Measurements from ENCODE around the gene TEAD2.
A peak's percentile ranks its signal among the peaks of the same experiment; 100 is the strongest.

The TEAD2 gene

GRCh38 chr19:49362048-49362928, at the start of gene TEAD2:
TEAD2 (minus strand) TSS chr19:49362416; CDS start chr19:49360075, 2,341 bp downstream.
- H3K4me3 ChIP-seq (replicated peaks; ENCODE audit: low read depth, low read length): peak within 1 kb of the TSS; percentile 96
- no peak for TF ChIP-seq CTCF (IDR thresholded peaks at IDR 0.05; ENCODE audit: low read length, missing control alignments)
- DNase-seq (ENCODE audit: low read depth): peak; percentile 50

GRCh38 chr19:49411681-49412326, 49.6 kb upstream of the TEAD2 start:
- H3K4me3 ChIP-seq (replicated peaks; ENCODE audit: low read depth, low read length): no peak overlapping the region
- TF ChIP-seq CTCF (IDR thresholded peaks at IDR 0.05; ENCODE audit: low read length, missing control alignments): no peak
- no peak for DNase-seq (ENCODE audit: low read depth)

GRCh38 chr19:49409441-49410029, 47.3 kb upstream of the TEAD2 start:
- H3K4me3 ChIP-seq (replicated peaks; ENCODE audit: low read depth, low read length): no peak overlapping the region
- no peak for TF ChIP-seq CTCF (IDR thresholded peaks at IDR 0.05; ENCODE audit: low read length, missing control alignments)
- DNase-seq (ENCODE audit: low read depth): no peak

- no peak for DNase-seq (ENCODE audit: low read depth)
- no peak overlapping the region for H3K4me3 ChIP-seq (replicated peaks; ENCODE audit: low read depth, low read length)
- TF ChIP-seq CTCF (IDR thresholded peaks at IDR 0.05; ENCODE audit: low read length, missing control alignments): no peak
Observed at GRCh38 chr19:49408816-49409440, 46.7 kb upstream of the TEAD2 start.

GRCh38 chr19:49407482-49408015, 45.3 kb upstream of the TEAD2 start:
- DNase-seq (ENCODE audit: low read depth): no peak
- TF ChIP-seq CTCF (IDR thresholded peaks at IDR 0.05; ENCODE audit: low read length, missing control alignments): no peak
- H3K4me3 ChIP-seq (replicated peaks; ENCODE audit: low read depth, low read length): no peak overlapping the region

- H3K4me3 ChIP-seq (replicated peaks; ENCODE audit: low read depth, low read length): no peak overlapping the region
- TF ChIP-seq CTCF (IDR thresholded peaks at IDR 0.05; ENCODE audit: low read length, missing control alignments): no peak
- no peak for DNase-seq (ENCODE audit: low read depth)
Observed at GRCh38 chr19:49407079-49407478, 44.9 kb upstream of the TEAD2 start.
